Adipocyte (in vitro differentiated cells): Measurements from ENCODE around the gene EVC2.
A peak's percentile ranks its signal among the peaks of the same experiment; 100 is the strongest.

Experiments
- DNase-seq: peaks from one replicate; pipeline ENCODE4 v3.0.0-alpha.2; 2015; ENCODE audit warnings: low read depth
- H3K27me3 ChIP-seq: replicated peaks from 2 replicates; pipeline ENCODE4 v1.7.0; 2013; ENCODE audit warnings: mild to moderate bottlenecking, low read length, moderate library complexity; ENCODE audit not compliant: control insufficient read depth, insufficient read depth
- H3K36me3 ChIP-seq: 2 replicates; pipeline ENCODE4 v1.7.0; 2013; ENCODE audit warnings: low read length, mild to moderate bottlenecking, moderate library complexity; ENCODE audit not compliant: control insufficient read depth, insufficient read depth, severe bottlenecking
- H3K4me1 ChIP-seq: 2 replicates; pipeline ENCODE4 v1.7.0; 2013; ENCODE audit warnings: mild to moderate bottlenecking, low read length, moderate library complexity; ENCODE audit not compliant: control insufficient read depth, insufficient read depth
- H3K4me3 ChIP-seq: 2 replicates; pipeline ENCODE4 v1.7.0; 2013; ENCODE audit warnings: mild to moderate bottlenecking, low read length, moderate library complexity
- H3K9ac ChIP-seq: 2 replicates; pipeline ENCODE4 v1.7.0; 2013; ENCODE audit warnings: mild to moderate bottlenecking, low read length, moderate library complexity
- H3K9me3 ChIP-seq: 2 replicates; pipeline ENCODE4 v1.7.0; 2013; ENCODE audit warnings: mild to moderate bottlenecking, low read length, moderate library complexity; ENCODE audit not compliant: control insufficient read depth

The EVC2 gene

DNA sequence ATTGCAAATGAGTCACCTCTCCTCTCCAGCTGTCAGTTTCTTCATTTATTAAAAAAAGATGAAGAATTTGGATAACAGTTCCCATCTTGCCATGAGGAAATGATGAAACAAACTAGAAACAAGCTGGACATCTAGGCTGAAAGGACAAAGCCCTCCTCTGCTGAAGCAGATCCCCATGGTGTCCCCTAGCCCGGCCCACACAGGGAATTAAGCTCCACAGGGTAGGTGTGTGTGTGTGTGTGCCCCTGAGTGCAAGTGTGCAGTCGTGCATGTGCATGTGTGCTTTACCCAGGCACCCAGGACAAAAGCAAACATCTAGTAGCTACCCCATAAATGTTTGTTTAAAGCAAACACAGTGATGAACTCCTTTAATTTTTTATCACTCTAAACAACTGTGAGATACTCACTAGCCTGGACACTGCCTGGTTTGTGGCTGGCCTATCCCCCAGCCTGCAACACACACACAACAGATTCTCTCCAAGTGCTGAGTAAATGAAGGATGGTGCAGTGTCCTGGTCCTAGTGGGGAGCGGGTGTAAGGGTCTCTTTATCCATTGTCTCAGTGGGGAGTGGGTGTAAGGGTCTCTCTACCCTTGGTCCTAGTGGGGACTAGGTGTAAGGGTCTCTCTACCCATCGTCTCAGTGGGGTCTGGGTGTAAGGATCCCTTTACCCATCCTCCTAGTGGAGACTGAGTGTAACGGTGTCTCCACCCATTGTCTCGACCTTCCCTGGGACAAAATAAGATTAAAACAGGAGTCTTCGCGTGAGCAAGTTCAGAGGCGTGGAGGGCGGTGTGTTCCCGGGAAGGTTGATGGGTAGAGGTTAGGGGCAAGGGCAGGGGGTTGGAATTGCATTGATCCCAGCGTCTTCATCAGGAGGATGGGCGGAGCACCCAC lies 2.0 kb upstream of the EVC2 start:
- peak; percentile 62 for DNase-seq
- H3K4me1 ChIP-seq, result peaks cover 55% of the 10 kb centered on the region
- peak overlapping the region; percentile 90 for H3K4me3 ChIP-seq
- H3K9me3 ChIP-seq, result peaks cover 4% of the 10 kb centered on the region
- no peaks in the 10 kb centered on the region for H3K27me3 ChIP-seq
- H3K9ac ChIP-seq, result peak overlapping the region; percentile 88
- H3K36me3 ChIP-seq, result peaks cover 10% of the 10 kb centered on the region

GRCh38 chr4:5709207-5709575 lies 832 bp upstream of the EVC2 start:
- no peak for DNase-seq
- H3K36me3 ChIP-seq, result peaks cover 6% of the 10 kb centered on the region
- no peaks in the 10 kb centered on the region for H3K9me3 ChIP-seq
- H3K27me3 ChIP-seq, result no peaks in the 10 kb centered on the region
- H3K4me1 ChIP-seq, result peaks cover 62% of the 10 kb centered on the region
- peak overlapping the region; percentile 92 for H3K4me3 ChIP-seq
- H3K9ac ChIP-seq, result peak overlapping the region; percentile 93

- DNase-seq, result peak; percentile 34
- Histone ChIP-seq H3K27me3 (no peaks in the 10 kb centered on the region), H3K4me1 (peaks cover 59% of the 10 kb centered on the region), H3K4me3 (peak overlapping the region; percentile 92), H3K9ac (peak overlapping the region; percentile 93), H3K9me3 (no peaks in the 10 kb centered on the region), H3K36me3 (peaks cover 5% of the 10 kb centered on the region)
Measured at GRCh38 chr4:5707778-5708448, 446 bp downstream of the EVC2 start.

DNA sequence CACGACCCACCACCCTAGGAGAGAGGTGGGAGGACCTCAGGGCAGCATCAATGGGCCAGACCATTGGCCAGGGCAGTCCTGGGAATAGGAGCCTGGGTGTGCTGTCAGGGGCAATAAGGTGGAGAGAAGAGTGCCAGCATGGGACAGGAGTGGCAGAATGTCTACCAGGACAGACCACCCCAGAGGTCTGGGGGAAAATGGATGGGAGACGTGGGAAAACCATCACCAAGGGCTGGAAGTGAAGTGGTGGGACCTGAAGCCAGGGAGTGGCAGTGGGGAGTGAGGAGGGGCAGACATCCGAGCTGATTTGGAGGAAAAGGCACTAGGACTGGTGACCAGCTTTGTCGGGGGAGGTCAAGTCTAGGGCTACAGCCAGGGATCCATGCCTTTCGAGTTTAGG lies 993 bp downstream of the EVC2 start:
- DNase-seq, result no peak
- no peaks in the 10 kb centered on the region for H3K9me3 ChIP-seq
- peaks cover 9% of the 10 kb centered on the region for H3K36me3 ChIP-seq
- peaks cover 53% of the 10 kb centered on the region for H3K4me1 ChIP-seq
- no peaks in the 10 kb centered on the region for H3K27me3 ChIP-seq
- peak overlapping the region; percentile 93 for H3K9ac ChIP-seq
- H3K4me3 ChIP-seq, result peak overlapping the region; percentile 92

- DNase-seq, result no peak
- Histone ChIP-seq H3K27me3 (no peaks in the 10 kb centered on the region), H3K9ac (no peak overlapping the region), H3K4me3 (peak overlapping the region; percentile 92), H3K36me3 (peaks cover 10% of the 10 kb centered on the region), H3K9me3 (no peaks in the 10 kb centered on the region), H3K4me1 (peaks cover 46% of the 10 kb centered on the region)
Measured at GRCh38 chr4:5706486-5707290, 1.7 kb downstream of the EVC2 start.

GRCh38 chr4:5705647-5706320 lies 2.6 kb downstream of the EVC2 start:
- peaks cover 10% of the 10 kb centered on the region for H3K36me3 ChIP-seq
- no peak for DNase-seq
- H3K9me3 ChIP-seq, result no peaks in the 10 kb centered on the region
- peaks cover 44% of the 10 kb centered on the region for H3K4me1 ChIP-seq
- no peak overlapping the region for H3K9ac ChIP-seq
- no peaks in the 10 kb centered on the region for H3K27me3 ChIP-seq
- no peak overlapping the region for H3K4me3 ChIP-seq

DNA sequence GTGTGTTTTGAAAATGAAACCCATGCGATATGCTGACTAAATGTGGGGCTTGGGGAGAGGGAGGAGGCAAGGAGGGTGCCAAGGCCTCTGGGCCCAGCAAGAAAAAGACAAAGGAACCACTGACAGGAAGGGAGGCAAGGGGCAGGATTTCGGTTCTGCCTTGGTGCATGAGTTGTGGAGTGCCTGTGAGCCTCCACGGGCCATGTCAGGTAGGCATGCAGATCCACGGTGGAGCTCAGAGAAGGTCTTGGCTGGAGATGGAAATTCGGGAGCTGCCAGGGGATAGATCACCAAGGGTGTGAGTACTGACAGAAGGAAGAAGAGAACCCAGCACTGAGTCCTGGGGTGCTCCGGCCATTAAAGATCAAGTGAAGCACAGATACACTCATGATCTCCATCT lies 4.1 kb downstream of the EVC2 start:
- no peak overlapping the region for H3K9ac ChIP-seq
- H3K36me3 ChIP-seq, result peaks cover 10% of the 10 kb centered on the region
- H3K4me3 ChIP-seq, result no peak overlapping the region
- peaks cover 36% of the 10 kb centered on the region for H3K4me1 ChIP-seq
- no peak for DNase-seq
- H3K27me3 ChIP-seq, result no peaks in the 10 kb centered on the region
- no peaks in the 10 kb centered on the region for H3K9me3 ChIP-seq

DNA sequence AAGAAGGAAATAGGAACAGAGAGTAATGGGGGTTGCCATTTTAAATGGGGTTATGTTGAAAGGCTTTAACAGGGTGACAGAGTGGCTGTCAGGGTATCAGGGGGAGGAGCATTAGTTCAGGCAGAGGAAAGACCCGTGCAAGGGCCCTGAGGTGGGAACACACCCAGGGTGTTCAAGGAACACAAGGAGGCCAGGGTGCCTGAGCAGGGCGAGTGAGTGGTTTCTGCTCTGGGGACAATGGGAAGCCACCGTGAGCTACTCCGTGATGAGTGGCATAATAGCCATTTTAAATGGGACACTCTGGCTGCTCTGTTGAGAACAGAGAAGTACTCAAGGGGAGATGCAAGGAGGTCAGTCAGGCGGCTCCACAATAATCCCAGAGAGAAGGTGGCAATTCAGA lies 4.5 kb downstream of the EVC2 start:
- peaks cover 32% of the 10 kb centered on the region for H3K4me1 ChIP-seq
- H3K9me3 ChIP-seq, result no peaks in the 10 kb centered on the region
- H3K4me3 ChIP-seq, result no peak overlapping the region
- no peak for DNase-seq
- no peaks in the 10 kb centered on the region for H3K27me3 ChIP-seq
- H3K9ac ChIP-seq, result no peak overlapping the region
- H3K36me3 ChIP-seq, result peaks cover 11% of the 10 kb centered on the region

DNA sequence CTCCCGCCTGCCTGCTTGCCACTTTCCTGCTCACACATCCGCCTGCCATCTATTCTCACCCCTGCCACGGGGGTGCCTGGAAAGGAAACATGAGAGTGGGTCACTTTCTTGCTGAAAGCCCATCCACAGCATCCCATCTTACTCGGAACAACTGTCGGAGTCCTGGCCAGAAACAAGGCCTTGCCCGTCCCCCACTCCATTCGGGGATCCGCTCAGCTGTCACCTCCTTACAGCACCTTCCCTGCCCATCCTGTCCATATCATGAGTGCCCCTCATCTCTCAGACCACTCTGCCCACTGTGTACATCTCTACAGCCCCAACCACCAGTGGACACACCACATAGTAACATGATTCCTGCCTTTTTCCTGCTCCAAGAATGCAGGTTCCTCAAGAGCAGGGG lies 6.4 kb downstream of the EVC2 start:
- no peak overlapping the region for H3K9ac ChIP-seq
- peaks cover 18% of the 10 kb centered on the region for H3K4me1 ChIP-seq
- no peak for DNase-seq
- peaks cover 19% of the 10 kb centered on the region for H3K36me3 ChIP-seq
- H3K9me3 ChIP-seq, result no peaks in the 10 kb centered on the region
- no peak overlapping the region for H3K4me3 ChIP-seq
- no peaks in the 10 kb centered on the region for H3K27me3 ChIP-seq

GRCh38 chr4:5700459-5700858 lies 7.9 kb downstream of the EVC2 start:
- no peak overlapping the region for H3K9ac ChIP-seq
- H3K9me3 ChIP-seq, result no peaks in the 10 kb centered on the region
- H3K27me3 ChIP-seq, result no peaks in the 10 kb centered on the region
- H3K4me1 ChIP-seq, result peaks cover 9% of the 10 kb centered on the region
- H3K36me3 ChIP-seq, result peaks cover 33% of the 10 kb centered on the region
- no peak overlapping the region for H3K4me3 ChIP-seq
- DNase-seq, result no peak
